Esophagus muscularis mucosa (tissue), 4 donors: ENCODE results near the gene NTN4. TPM values are rescaled to one million over a fixed set of nuclear protein-coding genes. Genes with fewer than 3 reads are reported as not detected.

Experiments
- DNase-seq: peaks from one replicate; pipeline ENCODE4 v3.0.0-alpha.2; 2017; ENCODE audit errors: extremely low spot score
- H3K27ac ChIP-seq, 4 donors: fragments of 200-600 bp; sonication (generic); replicated peaks in 1 of 4; 1 replicate in 3 of 4; 2 replicates in 1 of 4; pipeline ENCODE4 v1.5.1; 2016 to 2019; ENCODE audit warnings: mild to moderate bottlenecking in 1 of 4
- H3K27me3 ChIP-seq, 4 donors: fragments of 200-600 bp; sonication (generic); one replicate each; pipeline versions ENCODE4 v1.5.1 to v1.6.0; 2016 to 2019
- H3K36me3 ChIP-seq, 4 donors: fragments of 200-600 bp; sonication (generic); one replicate each; pipeline ENCODE4 v1.5.1; 2016 to 2019
- H3K4me1 ChIP-seq, 4 donors: fragments of 200-600 bp; sonication (generic); one replicate each; pipeline ENCODE4 v1.5.1; 2016 to 2019
- H3K4me3 ChIP-seq, 4 donors: fragments of 200-600 bp; sonication (generic); 1 replicate in 2 of 4; 2 replicates in 2 of 4; pipeline ENCODE4 v1.5.1; 2016 to 2019; ENCODE audit warnings: mild to moderate bottlenecking in 4 of 4, moderate library complexity in 1 of 4
- H3K9me3 ChIP-seq, 4 donors: fragments of 200-600 bp; sonication (generic); 1 replicate in 3 of 4; 2 replicates in 1 of 4; pipeline ENCODE4 v1.5.1; 2016 to 2019
- EP300 ChIP-seq: sonication (generic); formaldehyde crosslinking; IDR thresholded peaks from one replicate; pipeline ENCODE4 v1.6.1; 2017; ENCODE audit warnings: antibody characterized with exemption
- POLR2A ChIP-seq: fragments of 450-650 bp; IDR thresholded peaks from one replicate; pipeline ENCODE4 v1.6.1; 2017; ENCODE audit warnings: antibody characterized with exemption, moderate library complexity, mild to moderate bottlenecking, low read depth
- POLR2AphosphoS5 ChIP-seq, 2 donors: sonication (generic); formaldehyde crosslinking; IDR thresholded peaks; one replicate each; pipeline ENCODE4 v1.6.1; 2017; ENCODE audit warnings: antibody characterized with exemption in 2 of 2
- WGBS: methylation state at CpG from one replicate; pipeline ENCODE4 v1.1.5; 2018; 5-methylcytosine and 5-hydroxymethylcytosine counted together
- intact Hi-C: fragments of 100-400 bp; cut with DNase I; formaldehyde crosslinking; loops from one replicate; pipeline ENCODE4 v1.15.1; 2023
- total RNA-seq, 4 donors: library from RNA; depleted of rRNA; stranded (reverse); fragments of >200 nt; gene quantifications; one replicate each; pipeline versions ENCODE4 v1.1.0 to v1.2.1, GENCODE V29; 2016
- TF ChIP-seq, protein P1 (sequence below), 3 experiments: fragments of 200-600 bp in 2 of 3; fragments of 450-650 bp in 1 of 3; sonication (generic) in 2 of 3; IDR thresholded peaks; one replicate each; pipeline ENCODE4 v1.5.1; 2017 to 2019; ENCODE audit warnings: antibody characterized with exemption in 3 of 3, mild to moderate bottlenecking in 2 of 3, moderate library complexity in 1 of 3

NTN4 gene
- total RNA-seq, 4 donors from 2014 or later: 46.7 to 73.1 (median 52.7) TPM

DNA sequence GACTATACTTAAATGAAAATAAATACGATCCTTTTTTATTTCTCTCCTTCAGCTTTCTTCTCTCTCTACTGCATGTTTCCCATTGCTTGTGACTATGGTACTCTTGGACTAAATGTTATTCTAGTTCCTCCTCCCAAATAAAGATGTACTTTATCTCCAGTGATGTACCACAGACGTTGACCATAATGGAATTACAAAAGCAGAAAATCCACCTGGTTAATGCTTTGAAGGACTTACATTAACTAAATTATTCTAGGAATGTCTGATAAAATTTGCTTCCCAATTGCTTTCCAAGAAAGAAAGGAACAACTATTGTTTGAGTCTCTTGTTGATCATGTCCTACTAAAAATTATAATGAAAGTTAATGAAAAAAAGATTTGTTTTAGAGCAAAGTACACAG, 71.8 kb downstream of the NTN4 start:
- H3K4me3 ChIP-seq: no peak overlapping the region
- DNase-seq: no peak
- H3K36me3 ChIP-seq: no peaks in the 10 kb centered on the region
- H3K4me1 ChIP-seq: peaks cover 13 to 28% (median 18%) of the 10 kb centered on the region in 4 donors
- H3K27ac ChIP-seq: no peak overlapping the region
- 65% methylated on average over 2 of the region's 2 CpGs for WGBS
- no peaks in the 10 kb centered on the region for H3K9me3 ChIP-seq
- intact Hi-C loops: no loop called here
- TF ChIP-seq, protein P1, sequence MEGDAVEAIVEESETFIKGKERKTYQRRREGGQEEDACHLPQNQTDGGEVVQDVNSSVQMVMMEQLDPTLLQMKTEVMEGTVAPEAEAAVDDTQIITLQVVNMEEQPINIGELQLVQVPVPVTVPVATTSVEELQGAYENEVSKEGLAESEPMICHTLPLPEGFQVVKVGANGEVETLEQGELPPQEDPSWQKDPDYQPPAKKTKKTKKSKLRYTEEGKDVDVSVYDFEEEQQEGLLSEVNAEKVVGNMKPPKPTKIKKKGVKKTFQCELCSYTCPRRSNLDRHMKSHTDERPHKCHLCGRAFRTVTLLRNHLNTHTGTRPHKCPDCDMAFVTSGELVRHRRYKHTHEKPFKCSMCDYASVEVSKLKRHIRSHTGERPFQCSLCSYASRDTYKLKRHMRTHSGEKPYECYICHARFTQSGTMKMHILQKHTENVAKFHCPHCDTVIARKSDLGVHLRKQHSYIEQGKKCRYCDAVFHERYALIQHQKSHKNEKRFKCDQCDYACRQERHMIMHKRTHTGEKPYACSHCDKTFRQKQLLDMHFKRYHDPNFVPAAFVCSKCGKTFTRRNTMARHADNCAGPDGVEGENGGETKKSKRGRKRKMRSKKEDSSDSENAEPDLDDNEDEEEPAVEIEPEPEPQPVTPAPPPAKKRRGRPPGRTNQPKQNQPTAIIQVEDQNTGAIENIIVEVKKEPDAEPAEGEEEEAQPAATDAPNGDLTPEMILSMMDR (IDR thresholded peaks at IDR 0.05): no peak
- no peak for TF ChIP-seq POLR2A
- TF ChIP-seq POLR2AphosphoS5 (IDR thresholded peaks at IDR 0.05): no peak
- TF ChIP-seq EP300: no peak
- no peaks in the 10 kb centered on the region for H3K27me3 ChIP-seq

DNA sequence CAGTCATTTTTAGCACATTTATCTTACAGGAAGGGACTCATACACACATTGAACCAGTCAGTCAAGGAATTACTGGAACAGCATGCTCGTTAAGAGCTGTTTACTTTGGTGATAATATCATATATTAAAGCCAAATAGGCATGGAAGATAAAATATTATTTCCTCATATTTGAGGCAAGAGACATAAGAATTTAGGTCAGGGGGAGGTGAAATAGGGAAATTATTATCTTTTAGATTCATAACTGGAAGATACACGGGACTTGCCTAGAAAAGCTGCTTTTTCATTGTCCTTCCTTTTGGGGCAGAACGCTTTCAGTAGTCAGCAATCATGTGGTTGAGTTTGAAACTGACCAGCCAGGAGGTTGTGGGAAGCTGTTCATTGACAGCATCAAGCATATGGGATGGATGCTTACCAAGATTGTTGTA, 72.5 kb downstream of the NTN4 start:
- 70% methylated on average over 3 of the region's 3 CpGs for WGBS
- intact Hi-C loops: no loop called here
- H3K36me3 ChIP-seq: peaks cover 0 to 3% (median 0%) of the 10 kb centered on the region in 4 donors
- TF ChIP-seq EP300 (no peak), POLR2A (no peak), POLR2AphosphoS5 (IDR thresholded peaks at IDR 0.05) (no peak)
- TF ChIP-seq, protein P1 (IDR thresholded peaks at IDR 0.05): no peak
- H3K4me1 ChIP-seq: peaks cover 13 to 28% (median 18%) of the 10 kb centered on the region in 4 donors
- H3K9me3 ChIP-seq: no peaks in the 10 kb centered on the region
- no peak overlapping the region for H3K4me3 ChIP-seq
- no peak overlapping the region for H3K27ac ChIP-seq
- DNase-seq: no peak
- H3K27me3 ChIP-seq: no peaks in the 10 kb centered on the region

DNA sequence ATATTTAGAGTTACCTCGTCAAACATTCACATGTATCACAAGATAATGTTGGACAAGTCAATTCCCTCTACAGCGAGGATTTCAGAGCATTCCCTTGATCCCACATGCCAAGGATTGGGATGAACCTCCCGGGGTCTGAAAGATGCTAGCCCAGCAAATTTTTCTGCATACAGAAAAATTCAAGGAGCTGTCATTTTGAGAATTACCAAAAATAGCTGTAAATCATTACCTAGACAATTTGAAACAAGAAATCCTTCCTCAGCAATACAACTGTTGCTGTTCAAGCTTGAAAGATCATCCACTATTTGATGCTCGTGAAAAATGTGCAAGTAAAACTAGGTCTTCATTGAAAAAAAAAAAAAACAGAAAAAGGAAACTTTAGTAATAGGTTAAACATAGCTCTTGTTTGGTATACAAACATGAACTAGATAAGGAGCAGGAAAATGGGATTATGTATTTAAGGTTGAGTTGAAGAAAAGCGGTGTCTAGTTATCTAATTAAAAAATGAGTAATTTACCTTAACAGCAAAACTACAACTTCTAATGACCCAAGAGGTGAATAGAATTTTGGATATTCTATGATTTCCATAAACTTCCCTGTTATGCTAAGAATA, 73.1 kb downstream of the NTN4 start:
- Histone ChIP-seq H3K27me3 (no peaks in the 10 kb centered on the region), H3K36me3 (peaks cover 0 to 8% (median 0%) of the 10 kb centered on the region in 4 donors), H3K4me3 (no peak overlapping the region), H3K27ac (no peak overlapping the region), H3K4me1 (peaks cover 13 to 22% (median 17%) of the 10 kb centered on the region in 4 donors), H3K9me3 (no peaks in the 10 kb centered on the region)
- DNase-seq: no peak
- TF ChIP-seq, protein P1 (IDR thresholded peaks at IDR 0.05): no peak
- TF ChIP-seq POLR2A: no peak
- TF ChIP-seq POLR2AphosphoS5 (IDR thresholded peaks at IDR 0.05): no peak
- no peak for TF ChIP-seq EP300
- 92% methylated on average over 5 of the region's 5 CpGs for WGBS
- intact Hi-C loops: no loop called here

DNA sequence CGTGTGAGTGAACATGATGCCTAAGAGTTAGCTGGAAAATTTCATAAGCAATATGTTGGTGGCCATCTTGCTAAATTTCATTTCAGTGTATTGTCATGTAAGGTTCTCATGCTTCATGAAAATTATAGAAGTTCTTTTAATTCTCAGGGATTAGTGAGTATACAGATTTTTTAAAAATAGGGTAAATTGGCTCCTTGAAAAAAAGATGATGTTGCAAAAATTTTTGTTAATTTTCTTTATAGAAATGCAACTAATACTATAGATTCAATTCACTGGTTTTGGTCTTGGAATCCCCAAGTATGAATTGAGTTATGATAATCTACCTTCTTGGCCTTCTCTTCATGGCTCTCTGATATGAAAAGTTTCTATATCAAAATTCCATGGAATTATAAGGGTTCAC, 75.4 kb downstream of the NTN4 start:
- H3K4me3 ChIP-seq: no peak overlapping the region
- no peaks in the 10 kb centered on the region for H3K27me3 ChIP-seq
- no peak for DNase-seq
- intact Hi-C loops: no loop called here
- H3K4me1 ChIP-seq: peaks cover 0 to 11% (median 5%) of the 10 kb centered on the region in 4 donors
- no peak overlapping the region for H3K27ac ChIP-seq
- no peaks in the 10 kb centered on the region for H3K9me3 ChIP-seq
- 88% methylated on average over 1 of the region's 1 CpG for WGBS
- TF ChIP-seq POLR2AphosphoS5 (IDR thresholded peaks at IDR 0.05) (no peak), POLR2A (no peak), EP300 (no peak)
- TF ChIP-seq, protein P1 (IDR thresholded peaks at IDR 0.05): no peak
- peaks cover 0 to 25% (median 6%) of the 10 kb centered on the region in 4 donors for H3K36me3 ChIP-seq

DNA sequence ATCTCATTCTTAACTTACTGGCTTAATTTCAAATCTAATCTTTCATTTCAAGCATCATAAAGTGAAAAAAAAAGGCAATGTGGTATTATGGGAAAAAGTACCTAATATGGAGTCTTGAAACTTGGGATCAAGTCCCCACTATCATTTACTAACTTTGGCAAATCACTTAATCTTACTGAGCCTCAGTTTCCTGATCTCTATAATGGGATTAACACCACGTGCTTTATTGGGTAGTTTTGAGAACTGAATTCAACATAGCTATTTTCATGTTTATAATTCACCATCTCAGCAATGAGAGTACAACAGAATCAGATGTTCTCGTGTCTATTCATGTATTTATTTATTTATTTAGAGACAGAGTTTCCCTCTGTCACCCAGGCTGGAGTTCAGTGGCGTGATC, 78.3 kb downstream of the NTN4 start:
- intact Hi-C loops: no loop called here
- WGBS: 94% methylated on average over 3 of the region's 3 CpGs

More for the DNA sequence above, 78.3 kb downstream of the NTN4 start:
- Histone ChIP-seq H3K27ac (no peak overlapping the region), H3K27me3 (no peaks in the 10 kb centered on the region), H3K9me3 (no peaks in the 10 kb centered on the region), H3K4me1 (no peaks in the 10 kb centered on the region), H3K36me3 (peaks cover 6 to 42% (median 15%) of the 10 kb centered on the region in 4 donors), H3K4me3 (no peak overlapping the region)
- TF ChIP-seq POLR2AphosphoS5 (IDR thresholded peaks at IDR 0.05) (no peak), POLR2A (no peak), EP300 (no peak)
- TF ChIP-seq, protein P1 (IDR thresholded peaks at IDR 0.05): no peak
- DNase-seq: no peak
